OCI-LY7 (cell line): ENCODE results near the gene FNDC1.

Experiments
- EZH2phosphoT487 ChIP-seq: fragments of 200-600 bp; sonication (generic); IDR thresholded peaks from 2 replicates; pipeline ENCODE4 v1.6.1; 2018; ENCODE audit warnings: low read depth, borderline replicate concordance, mild to moderate bottlenecking, mixed run types, antibody characterized with exemption, low read length, moderate library complexity, mixed read lengths
- TF ChIP-seq, protein P1 (sequence below): fragments of 200-600 bp; sonication (generic); conservative IDR thresholded peaks from 2 replicates; pipeline ENCODE4 v1.5.1; 2014; ENCODE audit warnings: mild to moderate bottlenecking, antibody characterized with exemption, low read length, moderate library complexity, mixed read lengths

DNA sequence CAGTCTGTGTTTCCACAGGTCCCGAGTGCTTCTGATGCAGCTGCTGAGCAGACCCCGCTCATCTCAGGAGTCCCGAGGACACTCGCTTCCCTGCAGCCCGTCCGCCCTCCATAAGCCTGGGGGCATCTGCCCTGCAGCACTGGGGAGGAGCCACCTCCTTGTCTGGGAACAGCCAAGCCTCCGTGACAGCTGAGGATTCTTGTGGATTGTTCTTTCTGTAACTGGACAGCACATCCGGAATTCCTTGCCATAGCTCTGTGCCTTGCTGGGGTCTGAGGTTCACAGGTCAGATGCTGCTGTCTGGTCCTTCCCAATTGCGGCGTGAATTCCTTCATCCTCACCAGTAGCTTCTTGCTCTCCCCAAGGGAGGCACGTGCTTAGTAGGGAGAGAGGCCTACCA is 38.4 kb upstream of the FNDC1 start:
- TF ChIP-seq, protein P1, sequence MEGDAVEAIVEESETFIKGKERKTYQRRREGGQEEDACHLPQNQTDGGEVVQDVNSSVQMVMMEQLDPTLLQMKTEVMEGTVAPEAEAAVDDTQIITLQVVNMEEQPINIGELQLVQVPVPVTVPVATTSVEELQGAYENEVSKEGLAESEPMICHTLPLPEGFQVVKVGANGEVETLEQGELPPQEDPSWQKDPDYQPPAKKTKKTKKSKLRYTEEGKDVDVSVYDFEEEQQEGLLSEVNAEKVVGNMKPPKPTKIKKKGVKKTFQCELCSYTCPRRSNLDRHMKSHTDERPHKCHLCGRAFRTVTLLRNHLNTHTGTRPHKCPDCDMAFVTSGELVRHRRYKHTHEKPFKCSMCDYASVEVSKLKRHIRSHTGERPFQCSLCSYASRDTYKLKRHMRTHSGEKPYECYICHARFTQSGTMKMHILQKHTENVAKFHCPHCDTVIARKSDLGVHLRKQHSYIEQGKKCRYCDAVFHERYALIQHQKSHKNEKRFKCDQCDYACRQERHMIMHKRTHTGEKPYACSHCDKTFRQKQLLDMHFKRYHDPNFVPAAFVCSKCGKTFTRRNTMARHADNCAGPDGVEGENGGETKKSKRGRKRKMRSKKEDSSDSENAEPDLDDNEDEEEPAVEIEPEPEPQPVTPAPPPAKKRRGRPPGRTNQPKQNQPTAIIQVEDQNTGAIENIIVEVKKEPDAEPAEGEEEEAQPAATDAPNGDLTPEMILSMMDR: no peak
- TF ChIP-seq EZH2phosphoT487: no peak
